ENCODE data around the gene SORCS1.
A peak's percentile ranks its signal among the peaks of the same experiment; 100 is the strongest.

SORCS1 gene

DNA sequence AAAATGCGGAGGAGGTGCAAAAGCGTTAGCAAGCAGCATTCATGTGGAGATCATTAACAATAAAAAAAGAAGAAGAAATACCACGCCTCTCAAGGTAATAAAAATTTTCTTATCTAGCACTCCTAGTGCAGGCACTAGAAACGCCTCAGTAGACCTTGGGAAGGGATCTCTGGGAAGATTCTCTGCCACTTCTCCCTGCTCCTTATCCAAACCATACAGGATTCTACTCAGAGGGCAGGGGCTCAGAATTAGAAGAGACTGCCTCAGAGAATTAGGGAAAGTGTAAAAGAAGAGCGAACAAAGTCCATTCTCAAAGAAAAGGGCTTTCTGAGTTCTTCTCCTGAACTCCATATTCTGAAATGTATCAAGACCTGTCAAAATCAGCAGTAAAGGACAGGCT is 413.4 kb downstream of the SORCS1 start:
- no peak for DNase-seq

GRCh38 chr10:106746868-106747267 is 417.6 kb downstream of the SORCS1 start:
- no peak for DNase-seq

GRCh38 chr10:106741006-106741530 is 423.4 kb downstream of the SORCS1 start:
- DNase-seq = no peak

- no peak for DNase-seq
Observed at GRCh38 chr10:106740071-106740470, 424.4 kb downstream of the SORCS1 start.

DNA sequence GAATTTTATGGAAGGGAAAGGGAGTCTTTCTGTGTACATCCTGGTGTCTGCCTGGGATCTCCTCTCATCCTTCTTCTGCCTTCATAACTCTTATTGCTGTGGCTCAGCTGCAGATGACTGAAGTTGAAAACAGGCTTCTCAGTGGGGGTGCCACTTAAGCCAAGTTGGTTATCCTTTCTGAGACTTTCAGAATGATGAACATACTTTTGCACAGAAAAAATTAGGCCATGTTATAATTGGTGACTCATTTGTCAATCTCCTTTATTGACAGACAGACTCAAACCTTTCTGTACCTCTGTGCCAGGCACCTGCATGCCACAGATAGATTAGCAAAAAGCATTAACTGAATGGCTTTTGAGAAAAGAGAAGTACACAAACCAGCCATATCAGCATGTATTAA is 430.3 kb downstream of the SORCS1 start:
- DNase-seq = no peak

- no peak for DNase-seq
Observed at GRCh38 chr10:106728232-106728631, 436.3 kb downstream of the SORCS1 start.

GRCh38 chr10:106727170-106727569 is 437.3 kb downstream of the SORCS1 start:
- no peak for DNase-seq

DNA sequence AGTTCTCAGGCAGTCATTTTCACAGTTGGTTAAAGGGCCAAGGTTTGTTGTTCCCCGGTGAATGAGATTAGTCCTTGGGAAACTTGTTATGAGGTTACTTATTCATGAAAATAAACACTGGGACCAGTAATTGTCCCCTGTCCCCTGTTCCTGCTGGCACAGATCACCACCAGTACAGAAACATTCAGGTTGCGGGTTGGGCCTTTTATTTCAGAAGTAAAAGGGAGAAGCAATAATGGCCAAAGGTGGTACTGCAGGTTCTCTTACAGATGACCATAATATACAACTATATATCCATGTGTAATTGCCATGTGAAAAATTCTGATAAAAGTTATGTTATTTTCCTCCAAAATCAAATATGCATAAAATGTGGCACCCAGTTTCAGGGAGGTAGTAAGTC is 442.0 kb downstream of the SORCS1 start:
- no peak for DNase-seq

DNA sequence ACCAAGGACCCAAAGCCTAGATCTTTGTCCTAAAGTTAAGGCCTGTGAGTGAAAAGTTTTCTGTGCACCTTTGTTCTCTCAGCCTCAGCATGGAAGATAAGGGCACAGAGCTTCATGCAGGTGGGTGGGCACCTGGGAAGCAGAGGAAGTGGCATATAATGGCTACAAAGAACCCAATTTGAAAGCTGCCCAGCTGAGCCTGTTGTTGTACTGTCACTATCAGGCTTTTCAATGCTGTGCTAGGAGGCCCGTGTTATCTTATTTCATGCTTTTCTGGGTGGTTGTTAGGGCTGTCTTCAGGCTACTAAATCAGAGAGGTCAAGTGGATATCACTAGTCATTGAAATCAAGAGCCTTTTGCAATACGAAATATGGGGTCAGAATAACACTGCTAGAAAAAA is 443.8 kb downstream of the SORCS1 start:
- no peak for DNase-seq

GRCh38 chr10:106716381-106716780 is 448.1 kb downstream of the SORCS1 start:
- no peak for DNase-seq

GRCh38 chr10:106714734-106715555 is 449.6 kb downstream of the SORCS1 start:
- DNase-seq = peak in 1 of 58 donors; percentile 18

GRCh38 chr10:106713846-106714245 is 450.7 kb downstream of the SORCS1 start:
- DNase-seq = no peak

DNA sequence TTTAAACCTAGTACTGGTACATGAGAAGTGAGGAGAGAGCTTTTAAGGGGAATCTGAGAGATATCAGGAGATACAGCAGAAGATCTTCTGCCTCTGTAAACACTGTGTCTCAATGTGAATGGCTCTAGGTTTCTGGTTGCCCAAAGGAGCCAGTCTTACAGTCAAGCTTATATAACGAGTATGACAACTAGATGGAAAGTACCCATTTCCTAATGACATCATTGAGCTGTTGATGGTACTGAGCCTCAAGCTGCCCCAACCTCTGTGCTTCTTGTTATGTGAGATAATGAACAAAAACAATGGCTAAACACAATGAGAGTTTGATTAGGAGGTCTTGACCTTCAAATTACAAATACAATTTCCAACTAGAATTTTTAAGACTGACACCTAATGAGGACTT is 451.5 kb downstream of the SORCS1 start:
- no peak for DNase-seq

DNA sequence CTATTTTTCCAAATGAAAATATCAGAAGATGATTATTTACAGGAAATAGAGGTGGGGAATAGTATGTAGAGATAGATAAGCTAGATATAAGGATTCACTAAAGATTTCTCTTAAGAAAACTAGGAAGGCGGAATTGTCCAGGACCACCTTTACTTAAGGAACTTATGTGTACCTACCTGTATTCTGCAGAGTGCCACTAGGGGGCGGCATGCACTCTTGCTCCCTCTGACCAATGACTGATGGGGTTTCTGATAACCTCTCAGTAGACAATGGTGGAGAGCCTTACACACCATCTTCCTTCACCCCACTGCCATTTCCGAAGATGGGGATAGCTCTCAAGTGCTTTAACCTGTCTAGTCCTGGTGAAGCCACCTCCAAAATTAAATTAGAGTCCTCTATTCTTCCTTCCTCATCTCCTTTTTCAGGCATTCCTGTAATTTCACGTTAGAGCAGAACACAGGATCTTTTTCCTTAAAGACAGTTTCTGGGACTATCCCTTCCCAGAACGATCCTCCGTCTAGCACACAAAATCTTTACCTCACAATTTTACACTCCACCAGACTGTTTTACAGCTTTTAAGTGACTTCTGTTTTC is 453.1 kb downstream of the SORCS1 start:
- peak in 13 of 58 donors; percentile 0 to 40 (median 6) for DNase-seq

GRCh38 chr10:106708506-106708905 is 456.0 kb downstream of the SORCS1 start:
- no peak for DNase-seq

DNA sequence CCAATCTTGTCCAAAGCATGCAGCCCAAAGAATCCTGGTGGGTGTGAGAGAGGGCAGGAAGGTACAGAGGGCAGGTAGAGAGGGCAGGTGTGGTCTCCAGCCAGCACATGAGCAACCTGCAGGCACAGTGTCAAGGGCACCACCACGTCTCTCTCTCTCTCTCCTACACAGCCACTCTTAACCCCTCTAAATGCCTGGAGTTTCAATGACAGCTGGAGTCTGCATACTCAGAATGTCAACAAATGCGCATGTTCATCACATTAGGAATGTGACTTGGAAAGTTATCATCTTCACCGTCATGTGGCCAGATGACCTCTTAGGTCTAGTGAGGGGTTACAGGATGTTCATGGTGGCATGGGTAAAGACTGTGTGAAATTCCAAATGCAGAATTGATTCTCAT is 456.8 kb downstream of the SORCS1 start:
- no peak for DNase-seq

GRCh38 chr10:106706127-106706526 is 458.4 kb downstream of the SORCS1 start:
- DNase-seq = no peak

DNA sequence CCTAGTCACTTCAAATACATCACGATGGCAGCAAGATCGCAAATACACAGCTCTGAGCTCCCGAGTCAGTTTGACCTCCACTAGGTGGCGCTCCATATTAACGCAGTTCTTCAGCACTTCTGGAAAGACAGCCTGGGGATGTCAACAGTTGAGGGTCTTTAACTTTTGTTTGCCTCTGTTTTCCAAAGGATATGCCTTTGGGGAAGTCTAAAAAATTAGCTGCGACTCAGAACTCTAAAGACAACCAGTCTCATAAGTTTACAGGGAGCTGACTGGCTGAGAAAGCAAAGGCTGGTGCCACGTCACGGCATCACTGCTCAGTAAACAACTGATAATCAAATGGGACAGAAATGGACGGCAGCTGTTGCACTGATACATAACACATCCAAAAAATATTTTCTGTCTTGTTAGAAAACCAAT is 458.8 kb downstream of the SORCS1 start:
- DNase-seq = peak in 54 of 58 donors; percentile 1 to 78 (median 30)

GRCh38 chr10:106696239-106696638 is 468.3 kb downstream of the SORCS1 start:
- DNase-seq = no peak

DNA sequence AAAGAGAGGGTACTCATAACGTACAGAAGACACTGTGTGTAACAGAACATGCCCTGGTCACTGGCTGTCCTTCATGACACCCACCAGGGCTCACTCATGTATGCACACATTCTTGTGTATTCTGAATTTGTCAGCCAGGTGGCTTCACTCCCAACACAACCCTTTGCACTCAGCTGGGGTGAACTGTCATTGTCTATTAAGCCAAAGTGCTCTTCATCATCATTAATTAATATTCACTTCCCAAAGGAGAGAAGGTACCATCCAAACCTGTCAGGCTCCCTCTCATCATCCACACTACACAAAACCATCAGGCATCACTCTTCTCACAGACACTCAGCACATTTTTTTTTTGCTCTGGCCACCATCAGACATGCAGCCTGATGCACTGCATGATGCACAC is 469.8 kb downstream of the SORCS1 start:
- no peak for DNase-seq

- no peak for DNase-seq
Observed at GRCh38 chr10:106682175-106682574, 482.3 kb downstream of the SORCS1 start.

- no peak for DNase-seq
Observed at GRCh38 chr10:106680061-106680460, 484.4 kb downstream of the SORCS1 start.

GRCh38 chr10:106679314-106679713 is 485.2 kb downstream of the SORCS1 start:
- DNase-seq = no peak
